ENCODE measurements around the gene TENM3. TPM values are rescaled to one million over a fixed set of nuclear protein-coding genes. Genes with fewer than 3 reads are reported as not detected.

TENM3 gene
- total RNA-seq, 1 donor from 2014 or later = 0.05 TPM

DNA sequence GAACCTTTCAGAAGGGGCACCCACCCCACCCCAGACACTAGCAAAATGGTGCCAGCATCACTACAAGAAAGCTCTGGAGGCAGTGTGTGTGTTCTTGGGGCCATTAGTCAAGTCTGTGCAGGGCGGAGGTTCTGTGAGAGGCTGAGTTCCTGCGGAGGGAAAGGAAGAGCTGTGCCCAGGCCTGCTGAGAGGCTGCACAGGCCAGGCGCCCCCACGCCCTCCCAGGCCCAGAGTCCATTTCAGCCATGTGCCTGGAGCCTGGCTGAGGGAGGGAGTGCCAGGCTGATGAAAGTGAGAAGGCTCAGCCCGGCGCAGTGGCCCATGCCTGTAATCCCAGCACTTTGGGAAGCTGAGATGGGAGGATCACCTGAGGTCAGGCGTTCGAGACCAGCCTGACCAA, 584.0 kb downstream of the TENM3 start:
- no peaks in the 10 kb centered on the region for H3K36me3 Mint-ChIP-seq (ENCODE audit: low read depth)
- no peak overlapping the region for H3K27ac Mint-ChIP-seq
- H3K27me3 Mint-ChIP-seq (ENCODE audit: low read depth) = peaks cover 12% of the 10 kb centered on the region
- DNase-seq (ENCODE audit: low spot score) = no peak
- peaks cover 14% of the 10 kb centered on the region for H3K4me1 Mint-ChIP-seq (ENCODE audit: low read depth)
- intact Hi-C loops (cut with micrococcal nuclease) = no loop called here
- no peaks in the 10 kb centered on the region for H3K9me3 Mint-ChIP-seq
- no peak overlapping the region for H3K4me3 Mint-ChIP-seq (ENCODE audit: low read depth)

DNA sequence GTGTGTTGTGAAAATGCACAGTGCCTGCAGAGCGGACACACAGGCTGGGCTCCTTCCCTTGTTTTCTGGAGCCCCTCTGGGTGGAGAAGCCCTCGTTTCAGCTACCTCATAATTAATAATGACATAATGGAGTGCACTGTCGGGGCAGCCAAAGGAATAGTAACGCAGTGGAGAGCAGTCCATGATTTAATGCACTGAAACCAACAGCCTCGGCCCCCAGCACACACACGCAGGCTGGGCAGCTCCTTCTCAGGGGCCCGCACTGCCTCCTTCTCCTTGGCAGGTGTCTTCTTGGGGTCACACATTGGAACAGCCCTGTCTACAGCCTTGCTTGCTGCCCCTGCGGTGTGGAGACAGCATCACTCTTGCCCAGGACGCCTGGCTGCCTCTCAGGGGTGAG, 584.8 kb downstream of the TENM3 start:
- H3K4me1 Mint-ChIP-seq (ENCODE audit: low read depth) = peaks cover 16% of the 10 kb centered on the region
- DNase-seq (ENCODE audit: low spot score) = no peak
- intact Hi-C loops (cut with micrococcal nuclease) = no loop called here
- H3K27ac Mint-ChIP-seq = no peak overlapping the region
- H3K27me3 Mint-ChIP-seq (ENCODE audit: low read depth) = peaks cover 17% of the 10 kb centered on the region
- H3K36me3 Mint-ChIP-seq (ENCODE audit: low read depth) = no peaks in the 10 kb centered on the region
- H3K4me3 Mint-ChIP-seq (ENCODE audit: low read depth) = no peak overlapping the region
- no peaks in the 10 kb centered on the region for H3K9me3 Mint-ChIP-seq

DNA sequence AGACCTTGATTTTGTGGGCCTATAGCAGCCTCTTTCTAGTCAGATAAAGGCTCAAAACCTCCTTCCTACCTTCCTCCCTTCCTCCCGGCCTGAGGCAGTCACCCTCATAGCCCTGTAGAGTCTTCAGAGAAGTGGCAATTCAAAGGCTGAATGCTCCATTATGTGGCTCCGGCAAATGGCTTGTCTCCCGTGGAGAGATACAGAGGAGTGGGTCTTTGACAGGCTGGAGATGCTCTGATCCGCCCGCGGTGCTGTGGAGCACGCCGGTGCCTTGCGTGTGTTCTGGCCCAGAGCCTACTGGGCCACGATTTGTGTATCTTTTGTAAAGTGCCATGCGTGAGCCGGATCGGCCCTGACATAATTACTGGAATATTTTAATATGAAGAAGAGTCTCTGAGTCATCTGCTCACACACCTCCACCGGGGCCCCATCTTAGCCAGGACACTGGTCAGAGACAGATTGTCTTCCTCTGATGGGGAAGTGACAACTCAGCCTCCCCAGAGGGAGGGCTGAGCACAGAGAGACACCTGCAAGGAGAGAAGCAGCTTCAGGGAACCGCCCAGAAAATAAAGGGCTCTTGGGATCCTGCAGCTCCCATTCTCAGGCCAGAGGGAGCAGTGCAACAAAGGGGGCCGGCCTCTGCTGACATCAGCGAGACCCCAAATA, 585.3 kb downstream of the TENM3 start:
- H3K4me1 Mint-ChIP-seq (ENCODE audit: low read depth) = peaks cover 13% of the 10 kb centered on the region
- no peak overlapping the region for H3K27ac Mint-ChIP-seq
- DNase-seq (ENCODE audit: low spot score) = no peak
- no peak overlapping the region for H3K4me3 Mint-ChIP-seq (ENCODE audit: low read depth)
- H3K27me3 Mint-ChIP-seq (ENCODE audit: low read depth) = peaks cover 17% of the 10 kb centered on the region
- no peaks in the 10 kb centered on the region for H3K9me3 Mint-ChIP-seq
- no peaks in the 10 kb centered on the region for H3K36me3 Mint-ChIP-seq (ENCODE audit: low read depth)
- intact Hi-C loops (cut with micrococcal nuclease) = no loop called here

DNA sequence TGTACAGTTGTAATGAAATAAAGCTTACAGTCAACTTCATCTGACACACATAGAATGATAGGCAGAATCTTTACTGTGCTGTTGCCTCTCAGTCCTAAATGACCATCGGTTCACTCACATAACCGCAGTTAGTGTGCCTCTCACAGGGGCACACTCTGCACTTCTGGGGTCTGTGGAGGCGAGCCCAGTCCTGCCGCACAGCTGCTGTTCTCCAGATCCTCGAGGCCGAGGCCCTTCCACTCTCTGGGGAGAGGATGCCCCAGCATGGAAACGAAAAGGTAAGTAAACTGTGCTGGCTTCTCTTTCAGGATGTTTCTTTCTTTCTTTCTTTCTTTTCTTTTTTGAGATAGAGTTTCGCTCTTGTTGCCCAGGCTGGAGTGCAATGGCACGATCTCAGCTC, 586.0 kb downstream of the TENM3 start:
- no peaks in the 10 kb centered on the region for H3K36me3 Mint-ChIP-seq (ENCODE audit: low read depth)
- intact Hi-C loops (cut with micrococcal nuclease) = no loop called here
- no peaks in the 10 kb centered on the region for H3K9me3 Mint-ChIP-seq
- peaks cover 6% of the 10 kb centered on the region for H3K4me1 Mint-ChIP-seq (ENCODE audit: low read depth)
- peaks cover 17% of the 10 kb centered on the region for H3K27me3 Mint-ChIP-seq (ENCODE audit: low read depth)
- H3K27ac Mint-ChIP-seq = no peak overlapping the region
- DNase-seq (ENCODE audit: low spot score) = no peak
- H3K4me3 Mint-ChIP-seq (ENCODE audit: low read depth) = no peak overlapping the region

DNA sequence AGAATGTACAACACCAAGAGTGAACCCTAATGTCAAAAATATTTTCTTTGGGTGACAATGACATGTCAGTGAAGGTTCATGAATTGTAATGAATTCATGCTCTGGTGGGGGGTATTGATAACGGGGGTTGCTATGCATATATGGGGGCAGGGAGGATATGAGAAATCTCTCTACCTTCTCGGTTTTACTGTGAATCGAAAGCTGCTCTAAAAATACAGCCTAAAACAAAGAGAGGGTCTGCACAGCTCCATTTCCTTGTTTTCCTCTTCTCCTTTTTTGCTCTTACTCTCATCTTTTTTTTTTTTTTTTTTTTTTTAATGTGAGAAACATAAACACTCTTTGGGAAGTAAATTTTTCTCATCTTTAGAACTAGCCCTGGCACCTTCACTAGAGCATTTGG, 588.2 kb downstream of the TENM3 start:
- intact Hi-C loops (cut with micrococcal nuclease) = no loop called here
- H3K4me3 Mint-ChIP-seq (ENCODE audit: low read depth) = no peak overlapping the region
- H3K27ac Mint-ChIP-seq = no peak overlapping the region
- H3K9me3 Mint-ChIP-seq = no peaks in the 10 kb centered on the region
- H3K27me3 Mint-ChIP-seq (ENCODE audit: low read depth) = peaks cover 20% of the 10 kb centered on the region
- no peak for DNase-seq (ENCODE audit: low spot score)
- H3K4me1 Mint-ChIP-seq (ENCODE audit: low read depth) = peaks cover 5% of the 10 kb centered on the region
- no peaks in the 10 kb centered on the region for H3K36me3 Mint-ChIP-seq (ENCODE audit: low read depth)

DNA sequence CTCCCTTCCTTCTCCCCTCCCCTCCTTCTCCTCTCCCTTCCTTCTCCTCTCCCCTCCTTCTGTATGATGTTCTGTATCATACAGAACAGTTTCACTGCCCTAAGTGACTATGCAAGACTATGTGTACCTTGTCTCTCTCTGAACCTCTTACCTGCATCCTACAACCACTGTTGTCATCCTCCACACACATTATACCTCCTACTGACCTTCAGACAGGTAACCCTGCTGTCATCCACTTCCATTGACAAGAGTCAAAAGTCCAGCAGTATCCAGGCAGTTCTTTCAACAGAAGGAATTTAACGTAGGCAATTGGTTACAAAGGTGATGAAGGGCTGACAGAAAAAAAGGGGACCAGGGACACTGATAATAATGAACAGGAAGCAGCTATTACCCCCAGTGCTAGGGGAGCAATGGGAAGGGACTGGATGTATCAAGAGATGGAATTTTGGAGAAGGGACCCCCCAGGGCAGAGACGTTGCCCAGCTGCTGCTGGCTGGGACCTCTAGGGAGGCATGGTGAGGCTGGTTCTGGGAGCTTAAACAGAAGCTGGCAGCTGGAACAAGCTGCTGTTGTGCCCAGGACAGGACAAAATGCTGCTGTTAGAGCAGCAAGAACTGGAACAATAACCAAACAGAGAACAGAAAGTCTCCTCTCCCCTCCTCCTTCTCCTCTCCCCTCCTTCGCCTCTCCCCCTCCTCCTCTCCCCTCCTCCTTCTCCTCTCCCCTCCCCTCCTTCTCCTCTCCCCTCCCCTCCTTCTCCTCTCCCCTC, 589.3 kb downstream of the TENM3 start:
- Mint-ChIP-seq H3K9me3 (no peaks in the 10 kb centered on the region), H3K27ac (no peak overlapping the region), H3K27me3 (ENCODE audit: low read depth) (peaks cover 20% of the 10 kb centered on the region), H3K36me3 (ENCODE audit: low read depth) (no peaks in the 10 kb centered on the region), H3K4me1 (ENCODE audit: low read depth) (peaks cover 2% of the 10 kb centered on the region), H3K4me3 (ENCODE audit: low read depth) (no peak overlapping the region)
- DNase-seq (ENCODE audit: low spot score) = no peak
- intact Hi-C loops (cut with micrococcal nuclease) = no loop called here

DNA sequence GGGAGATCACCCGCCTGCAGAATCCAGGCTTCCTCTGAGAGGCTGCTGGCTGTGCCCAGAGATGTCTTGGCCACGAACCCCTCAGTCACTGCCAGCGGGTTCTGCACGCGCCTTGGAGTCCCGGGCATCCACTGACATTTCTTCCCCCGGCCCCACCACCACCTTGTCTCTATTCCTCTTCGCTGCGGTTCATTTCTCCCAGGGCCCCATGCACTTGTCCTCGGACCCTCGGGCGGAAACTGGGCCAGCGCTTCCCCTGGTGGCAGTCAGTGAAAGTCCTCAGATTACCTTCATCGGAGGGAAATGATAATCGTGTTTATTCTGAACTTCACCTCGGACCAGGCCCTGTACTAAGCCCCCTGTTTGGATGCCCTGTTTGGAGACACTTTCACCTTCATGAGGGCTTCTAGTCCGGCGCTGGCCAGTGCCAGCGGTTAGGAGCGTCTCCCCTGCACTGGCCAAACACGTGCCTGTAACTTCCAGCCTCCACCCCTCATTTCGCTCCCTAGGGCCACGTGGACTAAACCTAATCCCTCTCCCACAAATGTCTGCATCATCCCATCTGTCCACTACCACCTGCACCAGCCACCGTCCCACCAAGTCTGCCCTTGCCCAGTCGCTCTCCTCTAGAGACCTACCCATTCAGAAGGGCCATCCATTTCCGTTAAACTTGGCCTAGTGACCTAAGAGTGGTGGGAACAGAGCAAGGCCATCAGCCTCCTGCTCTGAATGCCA, 592.0 kb downstream of the TENM3 start:
- no peaks in the 10 kb centered on the region for H3K36me3 Mint-ChIP-seq (ENCODE audit: low read depth)
- no peak overlapping the region for H3K27ac Mint-ChIP-seq
- H3K4me1 Mint-ChIP-seq (ENCODE audit: low read depth) = peaks cover 2% of the 10 kb centered on the region
- DNase-seq (ENCODE audit: low spot score) = no peak
- H3K27me3 Mint-ChIP-seq (ENCODE audit: low read depth) = peaks cover 18% of the 10 kb centered on the region
- no peaks in the 10 kb centered on the region for H3K9me3 Mint-ChIP-seq
- H3K4me3 Mint-ChIP-seq (ENCODE audit: low read depth) = no peak overlapping the region
- intact Hi-C loops (cut with micrococcal nuclease) = no loop called here

DNA sequence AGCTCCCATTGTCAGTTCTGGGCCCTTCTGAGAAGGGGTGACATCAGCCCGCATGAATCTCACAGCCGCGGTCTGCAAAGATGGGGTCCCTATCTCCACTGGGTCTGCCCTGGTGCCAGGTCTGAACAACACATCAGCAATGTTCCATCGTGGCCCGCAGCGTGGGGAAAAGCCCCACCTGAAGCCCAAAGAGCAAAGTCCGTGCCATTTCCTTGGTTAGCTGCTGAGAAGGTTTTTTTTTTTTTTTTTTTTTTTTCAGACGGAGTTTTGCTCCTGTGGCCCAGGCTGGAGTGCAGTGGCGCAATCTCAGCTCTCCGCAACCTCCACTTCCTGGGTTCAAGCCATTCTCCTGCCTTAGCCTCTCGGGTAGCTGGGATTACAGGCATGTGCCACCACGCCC, 594.6 kb downstream of the TENM3 start:
- H3K9me3 Mint-ChIP-seq = no peaks in the 10 kb centered on the region
- peaks cover 3% of the 10 kb centered on the region for H3K27me3 Mint-ChIP-seq (ENCODE audit: low read depth)
- H3K4me1 Mint-ChIP-seq (ENCODE audit: low read depth) = no peaks in the 10 kb centered on the region
- intact Hi-C loops (cut with micrococcal nuclease) = no loop called here
- no peak overlapping the region for H3K4me3 Mint-ChIP-seq (ENCODE audit: low read depth)
- H3K36me3 Mint-ChIP-seq (ENCODE audit: low read depth) = no peaks in the 10 kb centered on the region
- H3K27ac Mint-ChIP-seq = no peak overlapping the region
- no peak for DNase-seq (ENCODE audit: low spot score)

DNA sequence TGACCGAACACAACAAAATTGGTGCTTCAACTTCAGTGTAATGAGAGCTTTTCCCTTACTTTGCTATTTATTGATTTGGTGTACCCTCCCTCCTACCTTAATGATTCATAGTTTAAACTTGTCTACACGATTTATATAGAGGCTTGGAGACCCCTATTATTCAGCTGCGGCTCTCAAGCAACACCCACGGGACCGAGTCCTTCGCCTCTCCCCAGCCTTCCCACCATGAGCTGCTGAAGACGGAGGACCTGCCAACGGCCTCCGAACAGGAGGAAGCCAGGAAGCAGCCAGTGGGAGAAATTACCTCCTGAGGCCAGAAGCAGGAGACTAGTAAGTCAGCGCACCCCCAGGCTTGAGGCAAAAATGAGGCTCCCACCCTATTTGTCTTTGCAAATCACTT, 595.3 kb downstream of the TENM3 start:
- Mint-ChIP-seq H3K27ac (no peak overlapping the region), H3K36me3 (ENCODE audit: low read depth) (no peaks in the 10 kb centered on the region), H3K27me3 (ENCODE audit: low read depth) (peaks cover 3% of the 10 kb centered on the region), H3K9me3 (no peaks in the 10 kb centered on the region), H3K4me3 (ENCODE audit: low read depth) (no peak overlapping the region), H3K4me1 (ENCODE audit: low read depth) (no peaks in the 10 kb centered on the region)
- no peak for DNase-seq (ENCODE audit: low spot score)
- intact Hi-C loops (cut with micrococcal nuclease) = no loop called here

DNA sequence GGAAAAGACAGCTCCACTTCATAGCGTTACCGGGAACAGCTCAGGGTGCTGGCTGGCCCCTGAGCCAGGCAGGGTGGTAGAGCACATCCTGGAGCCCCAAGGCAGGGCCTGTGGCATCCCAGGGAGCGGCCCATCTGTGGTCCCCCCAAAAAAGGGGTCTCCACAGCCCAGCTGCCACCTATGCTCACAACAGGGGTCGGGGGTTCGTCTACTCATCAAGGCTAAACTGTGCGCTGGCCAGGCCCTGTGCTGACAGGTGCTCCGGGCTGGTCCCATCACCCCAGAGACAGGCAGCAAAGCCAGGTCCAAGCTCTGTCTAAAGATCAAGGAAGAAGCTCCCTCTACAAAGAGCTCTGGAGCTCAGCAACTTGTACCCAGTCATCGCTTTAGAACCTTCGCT, 596.1 kb downstream of the TENM3 start:
- Mint-ChIP-seq H3K27me3 (ENCODE audit: low read depth) (peaks cover 3% of the 10 kb centered on the region), H3K9me3 (no peaks in the 10 kb centered on the region), H3K4me3 (ENCODE audit: low read depth) (no peak overlapping the region), H3K4me1 (ENCODE audit: low read depth) (no peaks in the 10 kb centered on the region), H3K36me3 (ENCODE audit: low read depth) (no peaks in the 10 kb centered on the region), H3K27ac (no peak overlapping the region)
- intact Hi-C loops (cut with micrococcal nuclease) = no loop called here
- no peak for DNase-seq (ENCODE audit: low spot score)

DNA sequence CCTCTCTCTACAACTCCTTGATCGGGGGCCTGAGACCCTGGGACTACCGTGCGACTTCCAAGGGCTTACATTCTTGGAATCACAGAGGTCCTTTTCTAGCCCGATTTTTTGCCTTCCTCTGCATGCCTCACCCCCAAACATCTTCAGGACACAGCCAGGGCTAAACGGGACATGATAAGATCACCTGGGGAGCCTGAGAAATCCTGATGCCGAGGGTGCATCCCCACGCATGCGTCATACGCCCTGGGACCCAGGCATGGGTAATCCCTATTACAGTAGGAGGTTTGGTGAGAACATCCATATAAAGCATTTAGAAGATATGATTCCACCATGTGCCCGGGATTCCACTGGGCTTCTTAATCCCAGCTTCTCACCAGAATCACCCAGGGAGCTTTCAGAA, 596.9 kb downstream of the TENM3 start:
- intact Hi-C loops (cut with micrococcal nuclease) = no loop called here
- Mint-ChIP-seq H3K9me3 (no peaks in the 10 kb centered on the region), H3K4me3 (ENCODE audit: low read depth) (no peak overlapping the region), H3K27ac (no peak overlapping the region), H3K4me1 (ENCODE audit: low read depth) (no peaks in the 10 kb centered on the region), H3K36me3 (ENCODE audit: low read depth) (no peaks in the 10 kb centered on the region), H3K27me3 (ENCODE audit: low read depth) (peaks cover 3% of the 10 kb centered on the region)
- no peak for DNase-seq (ENCODE audit: low spot score)

DNA sequence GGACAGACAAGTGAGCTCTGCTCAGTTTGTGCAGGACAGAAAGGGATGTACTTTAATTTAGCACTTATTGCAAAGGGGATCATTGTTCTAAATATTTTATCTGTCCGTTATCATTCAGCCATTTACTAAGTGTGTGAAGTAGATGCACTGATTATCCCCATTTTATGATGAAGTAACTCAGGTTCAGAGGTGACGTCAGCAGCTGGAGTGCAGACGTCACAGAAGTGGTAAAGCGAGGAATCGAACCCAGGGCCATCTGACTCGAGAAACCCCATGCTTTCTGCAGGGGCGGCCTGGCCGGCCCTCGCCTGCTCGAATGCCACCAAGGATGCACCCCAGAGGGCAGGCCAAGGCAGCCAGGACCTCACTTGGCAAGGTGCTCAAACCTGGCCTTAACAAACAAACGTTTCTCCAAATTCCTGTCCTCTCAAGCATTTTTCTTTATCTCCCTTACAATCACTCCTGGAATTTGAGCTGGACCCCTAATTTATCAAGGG, 599.0 kb downstream of the TENM3 start:
- H3K27ac Mint-ChIP-seq = no peak overlapping the region
- intact Hi-C loops (cut with micrococcal nuclease) = no loop called here
- H3K4me1 Mint-ChIP-seq (ENCODE audit: low read depth) = no peaks in the 10 kb centered on the region
- H3K9me3 Mint-ChIP-seq = no peaks in the 10 kb centered on the region
- no peak overlapping the region for H3K4me3 Mint-ChIP-seq (ENCODE audit: low read depth)
- H3K27me3 Mint-ChIP-seq (ENCODE audit: low read depth) = no peaks in the 10 kb centered on the region
- no peak for DNase-seq (ENCODE audit: low spot score)
- H3K36me3 Mint-ChIP-seq (ENCODE audit: low read depth) = no peaks in the 10 kb centered on the region

All from activated T-helper 2 cell treated with anti-CD3 and anti-CD28 coated beads, Interferon-gamma antibody, Interleukin-2, Interleukin-4, amounts not matched to agents 10 μg/mL and 5 μg/mL and 100 μg/mL, durations not matched to agents 14 hours and 24 hours and 36 hours (primary cell).